VCaP (cell line): Measurements from ENCODE around the gene NUDT7.

ENCODE experiments used
- H3K27ac ChIP-seq: fragments of 450-650 bp; 2 replicates; pipeline ENCODE4 v1.5.1; 2017
- CTCF ChIP-seq: fragments of 450-650 bp; conservative IDR thresholded peaks from 2 replicates; pipeline ENCODE4 v1.5.1; 2017; ENCODE audit warnings: mild to moderate bottlenecking, moderate library complexity

NUDT7 gene

GRCh38 chr16:77724174-77724573 is 1.9 kb downstream of the NUDT7 start:
- no peak overlapping the region for H3K27ac ChIP-seq
- TF ChIP-seq CTCF = no peak

GRCh38 chr16:77729951-77730350 is 7.6 kb downstream of the NUDT7 start:
- no peak for TF ChIP-seq CTCF
- no peak overlapping the region for H3K27ac ChIP-seq

GRCh38 chr16:77732241-77732946 is 10.1 kb downstream of the NUDT7 start:
- no peak overlapping the region for H3K27ac ChIP-seq
- no peak for TF ChIP-seq CTCF

- no peak overlapping the region for H3K27ac ChIP-seq
- no peak for TF ChIP-seq CTCF
Observed at GRCh38 chr16:77736879-77737278, 14.6 kb downstream of the NUDT7 start.

GRCh38 chr16:77738706-77739558 is 16.6 kb downstream of the NUDT7 start:
- no peak overlapping the region for H3K27ac ChIP-seq
- TF ChIP-seq CTCF = no peak

- no peak overlapping the region for H3K27ac ChIP-seq
- TF ChIP-seq CTCF = no peak
Observed at GRCh38 chr16:77739559-77739892, 17.2 kb downstream of the NUDT7 start.

- H3K27ac ChIP-seq = no peak overlapping the region
- TF ChIP-seq CTCF = no peak
Observed at GRCh38 chr16:77744141-77744540, 21.8 kb downstream of the NUDT7 start.
